HCT116 (cell line): Measurements from ENCODE around the gene EIF2B2. TPM values are rescaled to one million over a fixed set of nuclear protein-coding genes. Genes with fewer than 3 reads are reported as not detected.

Source experiments
- ATAC-seq: fragments of 200-7000 bp; cut with Tn5 transposase; 2 replicates; pipeline ENCODE4 v1.9.1; 2020; ENCODE audit warnings: mild to moderate bottlenecking, moderate library complexity
- BruUV-seq: library from RNA; stranded (reverse); fragments of 400-500 nt; replicated peaks from 2 replicates; lab custom pipeline; 2021; lab: Mats Ljungman, UMichigan
- CTCF ChIA-PET: fragments of 300-600 bp; sonication (Branson Sonifier 250); formaldehyde crosslinking; loops from one replicate; lab custom pipeline; 2021; ENCODE audit warnings: antibody characterized with exemption; lab: Charles Lee
- POLR2A ChIA-PET: fragments of 300-600, 350-600 bp; sonication (Branson Sonifier 250); formaldehyde crosslinking; loops from one replicate; lab custom pipeline; 2021; ENCODE audit warnings: antibody characterized with exemption; lab: Charles Lee
- RAD21 ChIA-PET, 2 experiments: fragments of 300-600 bp; sonication (Branson Sonifier 250); formaldehyde crosslinking; loops; one replicate each; lab custom pipeline; 2023; ENCODE audit warnings: low total read pairs in 2 of 2; ENCODE audit not compliant: uncharacterized antibody in 2 of 2, unreplicated experiment in 2 of 2, low non-redundant PET in 1 of 2; lab: Charles Lee
- DNase-seq: peaks from one replicate; pipeline ENCODE4 v3.0.0-alpha.2; 2010; ENCODE audit warnings: low read depth, low spot score
- H2AFZ ChIP-seq: fragments of 200-600 bp; shearing (Covaris generic), sonication (generic); 2 replicates; pipeline ENCODE4 v1.6.1; 2017; ENCODE audit warnings: low read depth, mixed run types, mixed read lengths, antibody characterized with exemption, low read length; ENCODE audit not compliant: poor library complexity, severe bottlenecking
- H3K27ac ChIP-seq: 2 replicates; pipeline ENCODE4 v1.5.1; 2012; ENCODE audit warnings: low read depth, low read length
- H3K27me3 ChIP-seq: fragments of 200-600 bp; sonication (generic); 2 replicates; pipeline ENCODE4 v1.6.1; 2016; ENCODE audit warnings: mixed run types, low read length, mixed read lengths; ENCODE audit not compliant: insufficient read depth
- H3K36me3 ChIP-seq, 2 experiments: fragments of 200-500 bp in 1 of 2; fragments of 200-600 bp in 1 of 2; sonication (Bioruptor generic) in 1 of 2; sonication (generic) in 1 of 2; 2 replicates each; pipeline versions ENCODE4 v1.5.1 to v1.6.1; 2014 to 2016; ENCODE audit warnings: low read length in 2 of 2, inconsistent platforms in 1 of 2, mixed read lengths in 1 of 2, mixed run types in 1 of 2; ENCODE audit not compliant: insufficient read depth in 2 of 2, control insufficient read depth in 1 of 2
- H3K4me1 ChIP-seq, 2 experiments: fragments of 200-600 bp in 1 of 2; sonication (generic) in 1 of 2; 2 replicates each; pipeline versions ENCODE4 v1.5.1 to v1.6.1; 2012 to 2017; ENCODE audit warnings: low read length in 2 of 2, inconsistent platforms in 1 of 2, mild to moderate bottlenecking in 1 of 2, mixed read lengths in 1 of 2, mixed run types in 1 of 2, moderate library complexity in 1 of 2; ENCODE audit not compliant: insufficient read depth in 2 of 2, control insufficient read depth in 1 of 2
- H3K4me2 ChIP-seq: fragments of 200-600 bp; sonication (generic); 2 replicates; pipeline ENCODE4 v1.6.1; 2017; ENCODE audit warnings: mixed run types, low read length, mixed read lengths
- H3K4me3 ChIP-seq, 2 experiments: fragments of 200-600 bp in 1 of 2; sonication (generic) in 1 of 2; replicated peaks in 1 of 2; 2 replicates each; pipeline ENCODE4 v1.5.1; 2011 to 2016; ENCODE audit warnings: low read length in 2 of 2, control low read depth in 1 of 2, low read depth in 1 of 2, mild to moderate bottlenecking in 1 of 2, mixed read lengths in 1 of 2, mixed run types in 1 of 2
- H3K79me2 ChIP-seq: fragments of 200-600 bp; sonication (generic); 2 replicates; pipeline ENCODE4 v1.6.1; 2017; ENCODE audit warnings: mild to moderate bottlenecking, mixed run types, low read length, moderate library complexity, mixed read lengths; ENCODE audit not compliant: insufficient read depth
- H3K9ac ChIP-seq: fragments of 200-600 bp; sonication (generic); 2 replicates; pipeline ENCODE4 v1.6.1; 2016; ENCODE audit warnings: low read length, mixed read lengths
- H3K9me2 ChIP-seq: fragments of 200-600 bp; sonication (generic), shearing (Covaris generic); 2 replicates; pipeline ENCODE4 v1.6.1; 2017; ENCODE audit warnings: mixed run types, mild to moderate bottlenecking, moderate library complexity; ENCODE audit not compliant: insufficient read depth
- H3K9me3 ChIP-seq, 2 experiments: fragments of 200-500 bp in 1 of 2; fragments of 200-600 bp in 1 of 2; sonication (Bioruptor generic) in 1 of 2; sonication (generic) in 1 of 2; 2 replicates each; pipeline ENCODE4 v1.6.1; 2014 to 2017; ENCODE audit warnings: low read length in 2 of 2, mixed read lengths in 2 of 2, inconsistent platforms in 1 of 2, low read depth in 1 of 2, mild to moderate bottlenecking in 1 of 2, mixed run types in 1 of 2, moderate library complexity in 1 of 2; ENCODE audit not compliant: control insufficient read depth in 1 of 2, insufficient read depth in 1 of 2
- H4K20me1 ChIP-seq: fragments of 200-600 bp; sonication (generic), shearing (Covaris generic); 2 replicates; pipeline ENCODE4 v1.6.1; 2017; ENCODE audit warnings: mixed run types, mild to moderate bottlenecking, moderate library complexity; ENCODE audit not compliant: insufficient read depth
- ELF1 ChIP-seq: IDR thresholded peaks from 2 replicates; pipeline ENCODE4 v1.6.1; 2012; ENCODE audit warnings: low read depth, borderline replicate concordance
- JUND ChIP-seq: IDR thresholded peaks from 2 replicates; pipeline ENCODE4 v1.6.1; 2012
- POLR2A ChIP-seq: IDR thresholded peaks from 2 replicates; pipeline ENCODE4 v1.7.0; 2011; ENCODE audit warnings: borderline replicate concordance; ENCODE audit not compliant: insufficient read depth, insufficient read length; ENCODE audit errors: extremely low read depth
- RAD21 ChIP-seq: IDR thresholded peaks from 2 replicates; pipeline ENCODE4 v1.6.1; 2012; ENCODE audit warnings: low read depth, mild to moderate bottlenecking
- REST ChIP-seq: IDR thresholded peaks from 2 replicates; pipeline ENCODE4 v1.6.1; 2012; ENCODE audit warnings: low read depth
- ZBTB33 ChIP-seq: IDR thresholded peaks from 2 replicates; pipeline ENCODE4 v1.6.1; 2011; ENCODE audit warnings: mild to moderate bottlenecking, low read length, moderate library complexity; ENCODE audit not compliant: insufficient replicate concordance; ENCODE audit errors: extremely low read depth
- intact Hi-C: fragments of 100-400 bp; cut with micrococcal nuclease; formaldehyde crosslinking; loops from 2 replicates; pipeline ENCODE4 v1.10.0; 2022
- total RNA-seq: library from RNA; stranded (reverse); gene quantifications from one replicate; pipeline ENCODE4 v1.2.1, GENCODE V29; 2021; ENCODE audit not compliant: unreplicated experiment

EIF2B2 gene
- total RNA-seq, 1 experiment from 2014 or later: 54.8 TPM

DNA sequence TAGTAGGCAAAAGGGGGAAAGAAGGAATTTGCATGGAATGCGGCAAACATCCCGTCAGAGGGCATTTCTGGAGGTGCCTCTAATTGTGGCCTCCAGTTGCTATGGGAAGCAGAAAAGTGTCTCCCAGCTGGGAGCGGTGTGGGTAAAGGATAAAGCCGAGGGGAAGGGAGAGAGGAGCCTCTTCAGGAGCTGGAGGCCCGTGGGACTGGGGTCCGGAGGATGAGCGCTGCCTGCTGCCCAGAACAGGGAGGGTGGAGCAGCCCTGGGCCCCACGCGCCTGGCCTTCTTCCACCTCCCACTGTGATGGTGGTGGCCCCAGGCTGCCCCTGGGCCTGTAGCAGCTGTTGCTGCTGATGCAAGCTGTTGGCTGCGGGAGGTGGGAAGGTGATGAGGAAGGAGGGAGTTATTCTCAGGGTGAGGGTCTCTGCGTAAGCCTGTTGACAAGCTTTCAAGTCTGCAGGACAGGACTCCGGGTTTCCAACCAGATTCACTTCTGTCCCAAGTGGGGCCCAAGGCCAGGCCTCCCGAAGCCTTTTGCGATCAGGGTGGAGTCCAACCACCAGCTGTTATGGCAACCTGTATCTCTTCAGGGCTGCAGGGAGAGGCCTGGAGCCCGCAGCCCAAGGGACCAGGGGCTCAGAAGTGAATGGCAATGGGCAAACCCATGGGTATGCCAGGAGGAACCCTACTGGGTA lies 28.2 kb upstream of the EIF2B2 start:
- H3K4me1 ChIP-seq: no peaks in the 10 kb centered on the region
- H3K4me2 ChIP-seq: no peak overlapping the region
- intact Hi-C loops: no loop called here
- H2AFZ ChIP-seq: no peak overlapping the region
- H3K9me2 ChIP-seq: no peaks in the 10 kb centered on the region
- H3K36me3 ChIP-seq: no peaks in the 10 kb centered on the region
- no peak overlapping the region for H3K9ac ChIP-seq
- ChIA-PET POLR2A (no interaction called here), CTCF (interaction anchor here (0.6 kb wide), 1 partner anchor 15 kb away, joined by 3 read pairs; no protein-coding TSS in a partner anchor), RAD21 (no interaction called here)
- no peak for ATAC-seq
- no peaks in the 10 kb centered on the region for H3K27me3 ChIP-seq
- H3K9me3 ChIP-seq: no peaks in the 10 kb centered on the region
- no peak overlapping the region for H3K4me3 ChIP-seq
- H3K79me2 ChIP-seq: no peaks in the 10 kb centered on the region
- BruUV-seq: no TSS peak
- H3K27ac ChIP-seq: no peak overlapping the region
- H4K20me1 ChIP-seq: no peaks in the 10 kb centered on the region
- no peak for DNase-seq
- no peak for TF ChIP-seq POLR2A
- TF ChIP-seq ELF1: no peak
- no peak for TF ChIP-seq ZBTB33
- TF ChIP-seq JUND: no peak
- TF ChIP-seq REST: no peak
- no peak for TF ChIP-seq RAD21
